Osteoblast (primary cell): Measurements from ENCODE around the gene GSTA1. TPM values are rescaled to one million over a fixed set of nuclear protein-coding genes. Genes with fewer than 3 reads are reported as not detected.
A peak's percentile ranks its signal among the peaks of the same experiment; 100 is the strongest.
"Not testable (repeated sequence)": the region's sequence is repeated elsewhere in the genome, so short reads cannot be mapped to it uniquely, and the experiment has no call there.

Experiments used
- DNase-seq: peaks from one replicate; pipeline ENCODE4 v3.0.0; 2011; ENCODE audit warnings: low spot score, mixed read lengths; ENCODE audit not compliant: insufficient read length; ENCODE audit errors: missing footprints
- H2AFZ ChIP-seq: 2 replicates; pipeline ENCODE4 v1.6.0; 2011; ENCODE audit warnings: mild to moderate bottlenecking, low read length
- H3K27ac ChIP-seq: 2 replicates; pipeline ENCODE4 v1.5.1; 2011; ENCODE audit warnings: mild to moderate bottlenecking, low read depth, low read length, moderate library complexity
- H3K27me3 ChIP-seq: 2 replicates; pipeline ENCODE4 v1.6.0; 2012; ENCODE audit warnings: mild to moderate bottlenecking, control low read depth, inconsistent platforms, low read length, moderate library complexity; ENCODE audit not compliant: insufficient read depth
- H3K36me3 ChIP-seq: 2 replicates; pipeline ENCODE4 v1.5.1; 2011; ENCODE audit warnings: mild to moderate bottlenecking, low read length, control low read depth, moderate library complexity; ENCODE audit not compliant: insufficient read depth
- H3K4me1 ChIP-seq: 2 replicates; pipeline ENCODE4 v1.5.1; 2011; ENCODE audit warnings: mild to moderate bottlenecking, low read length, control low read depth, moderate library complexity; ENCODE audit not compliant: insufficient read depth
- H3K4me2 ChIP-seq: 2 replicates; pipeline ENCODE4 v1.6.0; 2011; ENCODE audit warnings: mild to moderate bottlenecking, low read length; ENCODE audit not compliant: insufficient read depth
- H3K4me3 ChIP-seq: fragments of 200-600 bp; sonication (generic); 3 replicates; pipeline ENCODE4 v1.5.1; 2012; ENCODE audit warnings: mild to moderate bottlenecking, low read length, inconsistent platforms; ENCODE audit not compliant: insufficient read depth
- H3K79me2 ChIP-seq: 2 replicates; pipeline ENCODE4 v1.6.0; 2012; ENCODE audit warnings: mild to moderate bottlenecking, low read length, control low read depth, inconsistent platforms; ENCODE audit not compliant: insufficient read depth
- H3K9me3 ChIP-seq: 2 replicates; pipeline ENCODE4 v1.5.1; 2011; ENCODE audit warnings: low read depth, low read length, control low read depth
- H4K20me1 ChIP-seq: 2 replicates; pipeline ENCODE4 v1.6.0; 2012; ENCODE audit warnings: mild to moderate bottlenecking, low read length, control low read depth; ENCODE audit not compliant: insufficient read depth
- CTCF ChIP-seq: IDR thresholded peaks from 2 replicates; pipeline ENCODE4 v1.5.1; 2011; ENCODE audit warnings: mild to moderate bottlenecking, low read depth, low read length, moderate library complexity; ENCODE audit errors: extremely low read depth
- total RNA-seq: library from RNA; depleted of rRNA; stranded (reverse); fragments of >200 nt; gene quantifications from 2 replicates; pipeline ENCODE4 v1.2.3, GENCODE V29; 2012

GSTA1 gene
- total RNA-seq, 1 donor: not detected

- Histone ChIP-seq H3K4me1 (no peaks in the 10 kb centered on the region), H3K36me3 (no peaks in the 10 kb centered on the region), H3K4me2 (no peak overlapping the region), H3K27ac (no peak overlapping the region), H2AFZ (no peak overlapping the region), H3K79me2 (no peaks in the 10 kb centered on the region), H3K4me3 (no peak overlapping the region), H3K9me3 (no peaks in the 10 kb centered on the region), H4K20me1 (no peaks in the 10 kb centered on the region), H3K27me3 (no peaks in the 10 kb centered on the region)
- no peak for TF ChIP-seq CTCF
- DNase-seq: peak; percentile 44
Observed at GRCh38 chr6:52786249-52786956, 17.2 kb downstream of the GSTA1 start.

DNA sequence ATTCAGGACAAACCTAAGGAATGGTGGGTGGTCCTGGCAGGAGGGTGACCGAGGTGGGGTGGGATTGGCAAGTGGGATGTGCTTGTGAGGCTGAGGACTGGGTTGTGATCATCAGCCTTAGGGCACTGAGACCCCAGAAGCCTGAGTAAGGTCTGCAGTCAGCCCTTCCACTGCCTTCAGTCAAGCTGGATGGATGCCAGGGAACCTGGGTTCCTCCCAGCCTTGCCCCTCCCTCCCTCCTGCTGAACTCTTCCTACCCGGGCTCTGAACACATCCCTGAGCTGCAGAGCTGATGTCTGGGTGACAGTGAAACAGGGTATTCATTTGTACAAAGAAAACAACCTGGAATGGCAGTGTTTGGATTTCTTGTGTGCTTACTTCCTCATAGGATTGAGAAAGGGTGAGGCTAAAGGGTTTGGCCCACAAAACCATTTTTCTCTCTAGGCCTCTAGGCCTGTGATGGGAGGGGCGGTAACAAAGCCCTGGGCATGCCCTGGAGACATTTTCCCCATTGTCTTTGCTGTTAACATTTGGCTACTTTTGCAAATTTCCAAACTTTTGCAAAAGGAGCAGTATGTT, 20.8 kb downstream of the GSTA1 start:
- not testable (repeated sequence) for H3K79me2 ChIP-seq, DNase-seq, H3K4me3 ChIP-seq, H2AFZ ChIP-seq, H3K27ac ChIP-seq, H4K20me1 ChIP-seq, H3K9me3 ChIP-seq, H3K36me3 ChIP-seq, H3K4me1 ChIP-seq, H3K4me2 ChIP-seq
- H3K27me3 ChIP-seq: peaks cover 12% of the 10 kb centered on the region

DNA sequence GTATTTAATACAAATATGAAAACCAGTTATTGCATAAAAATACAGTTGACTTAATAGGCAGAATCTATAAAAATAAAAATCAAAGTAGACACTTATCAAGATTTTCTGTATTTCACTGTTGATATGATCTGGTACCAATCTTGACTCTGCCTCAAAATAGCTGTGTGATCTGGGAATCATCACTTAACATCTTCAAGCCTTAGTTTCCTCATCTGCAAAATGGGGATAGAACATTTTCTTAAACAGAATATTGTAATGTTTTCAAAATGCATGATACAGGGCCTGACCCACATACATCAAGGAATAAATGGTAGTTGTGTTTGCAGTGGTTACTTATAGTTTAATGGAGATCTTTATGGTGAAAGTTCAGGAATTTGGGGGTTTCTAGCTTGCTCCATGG, 21.4 kb downstream of the GSTA1 start:
- not testable (repeated sequence) for H3K36me3 ChIP-seq, H4K20me1 ChIP-seq, H2AFZ ChIP-seq, DNase-seq, H3K79me2 ChIP-seq, H3K9me3 ChIP-seq, H3K4me2 ChIP-seq, H3K27ac ChIP-seq, H3K4me1 ChIP-seq, H3K4me3 ChIP-seq
- H3K27me3 ChIP-seq: peaks cover 12% of the 10 kb centered on the region

DNA sequence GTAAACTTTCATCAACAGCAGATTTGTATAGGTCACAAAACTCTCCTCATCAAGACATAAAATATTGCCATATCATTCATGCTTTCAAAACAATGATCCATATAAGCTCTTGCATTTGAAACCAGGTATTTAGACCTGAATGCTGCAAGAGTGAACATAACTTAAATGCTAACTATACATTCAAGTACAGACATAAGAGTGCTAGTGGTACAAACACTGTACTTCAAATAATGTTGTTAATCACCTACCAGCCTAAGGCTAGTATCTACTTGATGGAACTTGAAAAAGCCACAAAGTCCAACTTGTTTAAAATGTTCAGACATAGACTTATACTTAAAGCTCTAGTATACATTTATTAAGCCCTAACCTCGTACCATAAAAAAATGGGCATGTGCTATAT, 24.4 kb downstream of the GSTA1 start:
- Histone ChIP-seq H3K27ac (no peak overlapping the region), H3K4me1 (no peaks in the 10 kb centered on the region), H3K79me2 (no peaks in the 10 kb centered on the region), H2AFZ (no peak overlapping the region), H3K27me3 (peaks cover 12% of the 10 kb centered on the region), H4K20me1 (no peaks in the 10 kb centered on the region), H3K36me3 (no peaks in the 10 kb centered on the region), H3K4me3 (no peak overlapping the region), H3K4me2 (no peak overlapping the region), H3K9me3 (no peaks in the 10 kb centered on the region)
- DNase-seq: no peak
- no peak for TF ChIP-seq CTCF

GRCh38 chr6:52776711-52777351, 26.8 kb downstream of the GSTA1 start:
- H3K36me3 ChIP-seq, H3K79me2 ChIP-seq, H4K20me1 ChIP-seq, H3K4me1 ChIP-seq, H3K9me3 ChIP-seq, H3K4me2 ChIP-seq, H2AFZ ChIP-seq, DNase-seq, H3K27ac ChIP-seq, H3K4me3 ChIP-seq: not testable (repeated sequence)
- peaks cover 12% of the 10 kb centered on the region for H3K27me3 ChIP-seq

DNA sequence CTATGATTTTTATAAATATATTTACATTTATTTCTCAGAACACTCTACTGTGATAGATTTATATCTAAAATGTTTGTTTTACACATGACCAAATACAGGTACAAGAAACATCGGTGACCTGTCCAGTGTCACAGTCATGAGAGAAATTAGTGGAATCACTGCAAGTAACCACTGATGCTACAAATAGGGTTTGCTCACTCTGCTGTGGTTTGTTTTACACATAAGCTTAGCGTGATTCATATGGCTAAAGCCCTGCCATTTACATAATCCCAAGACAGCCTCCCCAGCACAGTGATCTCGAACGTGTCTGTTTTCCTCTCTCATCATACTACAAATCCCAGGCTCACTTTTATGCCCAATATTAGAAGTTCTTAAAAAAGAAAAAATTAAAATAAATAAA, 34.2 kb downstream of the GSTA1 start:
- not testable (repeated sequence) for H3K4me2 ChIP-seq, DNase-seq, H3K4me1 ChIP-seq

GRCh38 chr6:52767658-52768057, 36.0 kb downstream of the GSTA1 start:
- H3K27me3 ChIP-seq, H3K4me3 ChIP-seq, H4K20me1 ChIP-seq, H3K27ac ChIP-seq, DNase-seq, H3K4me1 ChIP-seq, H2AFZ ChIP-seq, H3K36me3 ChIP-seq, H3K9me3 ChIP-seq, H3K79me2 ChIP-seq, H3K4me2 ChIP-seq: not testable (repeated sequence)

More for the DNA sequence above, 34.2 kb downstream of the GSTA1 start:
- H3K36me3 ChIP-seq, H3K4me3 ChIP-seq, H3K27me3 ChIP-seq, H4K20me1 ChIP-seq, H3K27ac ChIP-seq, H2AFZ ChIP-seq, H3K79me2 ChIP-seq, H3K9me3 ChIP-seq: not testable (repeated sequence)
